ENCODE results near the gene CAMSAP1. TPM values are rescaled to one million over a fixed set of nuclear protein-coding genes. Genes with fewer than 3 reads are reported as not detected.

Gene CAMSAP1
- total and polyA plus RNA-seq, 9 of the 15 experiments (the other 6 are each of a cell fraction or from before 2014, with no cell fraction given), result 1.5 to 28.8 (median 14.3) TPM

DNA sequence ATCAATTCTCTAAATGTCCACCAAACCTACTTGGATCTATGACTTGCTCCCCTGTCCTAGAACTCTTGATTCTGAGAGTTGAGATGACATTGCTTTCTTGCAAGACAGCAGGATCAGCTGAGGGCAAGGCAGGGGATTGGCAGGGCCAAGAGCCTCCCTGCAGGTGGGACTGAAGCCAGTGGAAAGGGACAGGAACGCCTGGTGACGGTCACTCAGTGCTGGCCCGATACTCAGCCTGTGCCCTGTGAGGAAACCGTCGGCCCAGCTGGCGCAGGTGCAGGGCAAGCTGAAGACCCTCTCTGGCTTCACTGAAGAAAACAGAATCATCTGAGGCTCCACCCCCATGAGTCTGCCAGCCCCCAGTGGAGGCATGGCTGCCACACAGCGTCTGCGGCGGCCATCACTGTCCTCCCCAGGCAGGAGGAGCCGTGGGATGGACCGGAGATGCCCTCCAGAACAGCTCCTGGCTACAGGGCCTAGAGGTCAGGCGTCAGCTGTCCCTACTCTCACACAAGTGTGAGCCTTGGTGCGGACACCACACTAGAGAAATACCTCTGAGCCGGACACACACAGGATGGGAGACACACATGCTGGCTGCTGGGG is 39.1 kb upstream of the CAMSAP1 start:
- Histone ChIP-seq H2AFZ (ENCODE audit: low read depth, low read length) (no peak overlapping the region), H4K20me1 (replicated peaks; ENCODE audit: control insufficient read depth, insufficient read depth, low read length) (peaks cover 39% of the 10 kb centered on the region; the same call in 1 of the 2 replicates), H3K27ac (ENCODE audit: extremely low read depth, low read depth, low read length) (no peak overlapping the region; the same call in 2 of the 3 replicates), H3K9me1 (ENCODE audit: control insufficient read depth, insufficient read depth, low read length) (no peaks in the 10 kb centered on the region), H3K79me2 (ENCODE audit: control insufficient read depth, insufficient read depth, low read length) (peaks cover 100% of the 10 kb centered on the region), H3K36me3 (ENCODE audit: control insufficient read depth, insufficient read depth, low read length) (peaks cover 99% of the 10 kb centered on the region), H3K27me3 (ENCODE audit: control insufficient read depth in 2 of 2, insufficient read depth in 2 of 2, low read length in 2 of 2) (no peaks in the 10 kb centered on the region), H3K4me1 (replicated peaks in 1 of 2; ENCODE audit: control insufficient read depth in 2 of 2, insufficient read depth in 2 of 2, low read length in 2 of 2) (peaks cover 32 to 62% of the 10 kb centered on the region in 2 experiments), H3K9me3 (replicated peaks; ENCODE audit: control insufficient read depth, insufficient read depth, low read depth, low read length) (no peaks in the 10 kb centered on the region), H3K4me3 (no peak overlapping the region), H3K9ac (ENCODE audit: insufficient read depth in 1 of 2, low read depth in 2 of 2, low read length in 2 of 2) (peak overlapping the region in 1 of 2 experiments; percentile 31; a peak in 2 of 4 replicates), H3K4me2 (ENCODE audit: insufficient read depth, low read length) (no peak overlapping the region)
- TF ChIP-seq SUPT5H (IDR thresholded peaks at IDR 0.05), result 0 out of 2 replicates have a peak, but pooled peaks have one; percentile 13
- TF ChIP-seq RBFOX2 (IDR thresholded peaks at IDR 0.05; ENCODE audit: low read depth, low read length), result peak; percentile 56
- TF ChIP-seq, protein P1, sequence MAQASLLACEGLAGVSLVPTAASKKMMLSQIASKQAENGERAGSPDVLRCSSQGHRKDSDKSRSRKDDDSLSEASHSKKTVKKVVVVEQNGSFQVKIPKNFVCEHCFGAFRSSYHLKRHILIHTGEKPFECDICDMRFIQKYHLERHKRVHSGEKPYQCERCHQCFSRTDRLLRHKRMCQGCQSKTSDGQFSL (CRISPR knock-in tag; IDR thresholded peaks at IDR 0.05), result 0 out of 2 replicates have a peak, but pooled peaks have one; percentile 30
- TF ChIP-seq, protein P1 (tag; IDR thresholded peaks at IDR 0.05), result no peak
- no peak for TF ChIP-seq CHD1 (IDR thresholded peaks at IDR 0.05; ENCODE audit: low read length)
- no peak for TF ChIP-seq HDAC1 (IDR thresholded peaks at IDR 0.05)
- TF ChIP-seq ZBTB40 (IDR thresholded peaks at IDR 0.05), result no peak
- TF ChIP-seq ZBTB40 (CRISPR knock-in tag; IDR thresholded peaks at IDR 0.05), result 0 out of 2 replicates have a peak, but pooled peaks have one; percentile 13
- TF ChIP-seq POLR2G (IDR thresholded peaks at IDR 0.05; ENCODE audit: low read depth, low read length), result peak; percentile 61
- peak; percentile 61 for TF ChIP-seq RBM22 (IDR thresholded peaks at IDR 0.05; ENCODE audit: low read depth, low read length, poor library complexity, severe bottlenecking)
- TF ChIP-seq POLR2AphosphoS2 (IDR thresholded peaks at IDR 0.05; ENCODE audit: low read length), result peak; percentile 10; the same call in 1 of the 2 replicates
- no TSS peak for BruUV-seq (replicated peaks)
- in situ Hi-C loops (cut with MboI), result no loop called here
- FAIRE-seq, result no peak
- ChIA-PET CTCF (ENCODE audit: low intra/inter-chr PET ratio) (no interaction called here), POLR2A (interaction anchor here (1.9 kb wide), 1 partner anchor 12 kb away, joined by 7 read pairs; no protein-coding TSS in a partner anchor)
- 96% methylated on average over 14 of the region's 14 CpGs for WGBS (ENCODE audit: insufficient coverage, low coverage, missing lambda C conversion rate)
- intact Hi-C loops (cut with micrococcal nuclease), result no loop called here
- no peak for ATAC-seq
- DNase-seq (ENCODE audit: extremely low read depth in 1 of 4, low spot score in 3 of 4), result peak in 1 of 4 experiments; percentile 11
